GM12891 (cell line): ENCODE results near the gene VAV2.

Experiments used
- POLR2A ChIP-seq: IDR thresholded peaks from 2 replicates; pipeline ENCODE4 v1.6.1; 2011; ENCODE audit warnings: low read depth, low read length, control low read depth
- POLR2AphosphoS5 ChIP-seq: IDR thresholded peaks from 2 replicates; pipeline ENCODE4 v1.6.1; 2011; ENCODE audit warnings: low read depth, low read length, control low read depth

DNA sequence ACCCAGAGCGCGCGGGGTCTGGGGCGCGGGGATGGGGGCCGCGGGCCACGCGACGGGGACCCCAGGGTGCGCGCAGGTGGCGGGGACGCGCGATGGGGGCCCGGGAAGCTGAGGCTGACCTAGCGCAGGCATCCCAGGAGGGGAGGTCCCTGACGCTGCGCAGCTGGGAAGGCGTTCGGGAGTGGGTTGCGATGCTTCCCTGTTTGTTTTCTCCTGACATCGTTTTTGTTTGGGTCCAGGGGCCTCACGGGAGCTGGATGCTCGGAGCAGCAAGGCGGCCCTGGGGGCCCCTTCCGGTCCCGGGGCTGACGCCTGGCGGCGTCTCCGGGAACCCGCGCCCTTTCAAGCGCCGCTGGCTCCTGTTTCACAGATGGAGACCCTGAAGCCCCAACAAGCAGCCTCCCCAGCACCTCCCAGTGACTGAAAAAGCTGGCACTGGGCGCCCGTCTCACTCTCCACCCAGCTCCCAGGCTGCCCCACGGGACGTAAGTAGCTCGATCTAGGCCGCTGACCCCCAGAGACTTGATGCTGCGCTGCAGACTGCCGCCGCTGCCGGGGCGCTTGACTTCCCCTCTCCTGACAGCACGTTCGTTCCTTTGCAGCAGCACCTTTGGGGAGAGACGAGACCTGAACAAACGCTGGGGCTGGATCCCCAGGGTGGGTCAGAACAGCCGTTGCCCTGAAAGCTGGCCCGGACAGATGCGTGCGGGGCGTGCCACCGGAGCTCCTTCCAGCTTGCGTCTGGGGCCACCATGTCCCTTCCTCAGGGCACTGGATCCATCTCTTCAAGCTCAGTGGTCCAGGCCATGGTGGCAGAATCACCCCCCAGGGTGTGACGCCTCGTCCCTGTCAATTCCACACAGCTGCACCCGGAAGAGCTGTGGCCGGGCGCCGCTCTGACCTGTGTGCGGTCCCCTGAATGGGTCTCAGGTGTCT lies 33.8 kb upstream of the VAV2 start:
- no peak for TF ChIP-seq POLR2AphosphoS5
- TF ChIP-seq POLR2A, result no peak
